DOHH2 (cell line): Measurements from ENCODE around the gene MACROD2.

Source experiments
- H3F3A ChIP-seq: fragments of 200-600 bp; sonication (generic), shearing (Covaris generic); 2 replicates; pipeline ENCODE4 v1.6.0; 2016; ENCODE audit warnings: antibody characterized with exemption, mild to moderate bottlenecking; ENCODE audit not compliant: control insufficient read depth, insufficient read depth
- H3K27ac ChIP-seq: fragments of 200-600 bp; sonication (generic); 2 replicates; pipeline ENCODE4 v1.5.1; 2014; ENCODE audit warnings: low read depth, mild to moderate bottlenecking, low read length, moderate library complexity
- H3K27me3 ChIP-seq: fragments of 200-600 bp; sonication (generic); 2 replicates; pipeline ENCODE4 v1.6.1; 2014; ENCODE audit warnings: mild to moderate bottlenecking, low read length, mixed read lengths; ENCODE audit not compliant: control insufficient read depth
- H3K36me3 ChIP-seq: fragments of 200-600 bp; sonication (generic); 2 replicates; pipeline ENCODE4 v1.6.1; 2014; ENCODE audit warnings: mild to moderate bottlenecking, low read length, moderate library complexity, mixed read lengths; ENCODE audit not compliant: control insufficient read depth
- H3K4me1 ChIP-seq: fragments of 200-600 bp; sonication (generic); 2 replicates; pipeline ENCODE4 v1.6.1; 2014; ENCODE audit warnings: mild to moderate bottlenecking, low read length, mixed read lengths; ENCODE audit not compliant: control insufficient read depth
- H3K4me2 ChIP-seq: fragments of 200-600 bp; sonication (generic); 2 replicates; pipeline ENCODE4 v1.6.0; 2014; ENCODE audit warnings: mild to moderate bottlenecking, low read length, moderate library complexity
- H3K4me3 ChIP-seq: fragments of 200-600 bp; sonication (generic); 2 replicates; pipeline ENCODE4 v1.5.1; 2014; ENCODE audit warnings: mild to moderate bottlenecking, low read length, mixed read lengths
- H3K79me2 ChIP-seq: fragments of 200-600 bp; sonication (generic); 2 replicates; pipeline ENCODE4 v1.6.1; 2014; ENCODE audit warnings: mild to moderate bottlenecking, low read length, mixed read lengths; ENCODE audit not compliant: control insufficient read depth
- H3K9me2 ChIP-seq: fragments of 200-600 bp; sonication (generic); replicated peaks from 2 replicates; pipeline ENCODE4 v1.6.1; 2014; ENCODE audit warnings: mild to moderate bottlenecking, low read length, mixed read lengths; ENCODE audit not compliant: control insufficient read depth
- H3K9me3 ChIP-seq: fragments of 200-600 bp; sonication (generic); 2 replicates; pipeline ENCODE4 v1.6.1; 2014; ENCODE audit warnings: antibody characterized with exemption, low read length, mixed read lengths; ENCODE audit not compliant: control insufficient read depth, insufficient read depth
- H4K20me1 ChIP-seq: fragments of 200-600 bp; sonication (generic); 2 replicates; pipeline ENCODE4 v1.6.0; 2014; ENCODE audit warnings: low read depth, mild to moderate bottlenecking, antibody characterized with exemption, low read length, moderate library complexity; ENCODE audit not compliant: control insufficient read depth, insufficient read depth
- EZH2phosphoT487 ChIP-seq: fragments of 200-600 bp; sonication (generic); IDR thresholded peaks from 2 replicates; pipeline ENCODE4 v1.6.1; 2017; ENCODE audit warnings: borderline replicate concordance, mild to moderate bottlenecking, antibody characterized with exemption, low read length, moderate library complexity, mixed read lengths
- TF ChIP-seq, protein P1 (sequence below): fragments of 200-600 bp; sonication (generic); IDR thresholded peaks from one replicate; pipeline ENCODE4 v1.5.1; 2014; ENCODE audit warnings: antibody characterized with exemption, mild to moderate bottlenecking, low read depth, low read length; ENCODE audit not compliant: poor library complexity, severe bottlenecking

The MACROD2 gene

DNA sequence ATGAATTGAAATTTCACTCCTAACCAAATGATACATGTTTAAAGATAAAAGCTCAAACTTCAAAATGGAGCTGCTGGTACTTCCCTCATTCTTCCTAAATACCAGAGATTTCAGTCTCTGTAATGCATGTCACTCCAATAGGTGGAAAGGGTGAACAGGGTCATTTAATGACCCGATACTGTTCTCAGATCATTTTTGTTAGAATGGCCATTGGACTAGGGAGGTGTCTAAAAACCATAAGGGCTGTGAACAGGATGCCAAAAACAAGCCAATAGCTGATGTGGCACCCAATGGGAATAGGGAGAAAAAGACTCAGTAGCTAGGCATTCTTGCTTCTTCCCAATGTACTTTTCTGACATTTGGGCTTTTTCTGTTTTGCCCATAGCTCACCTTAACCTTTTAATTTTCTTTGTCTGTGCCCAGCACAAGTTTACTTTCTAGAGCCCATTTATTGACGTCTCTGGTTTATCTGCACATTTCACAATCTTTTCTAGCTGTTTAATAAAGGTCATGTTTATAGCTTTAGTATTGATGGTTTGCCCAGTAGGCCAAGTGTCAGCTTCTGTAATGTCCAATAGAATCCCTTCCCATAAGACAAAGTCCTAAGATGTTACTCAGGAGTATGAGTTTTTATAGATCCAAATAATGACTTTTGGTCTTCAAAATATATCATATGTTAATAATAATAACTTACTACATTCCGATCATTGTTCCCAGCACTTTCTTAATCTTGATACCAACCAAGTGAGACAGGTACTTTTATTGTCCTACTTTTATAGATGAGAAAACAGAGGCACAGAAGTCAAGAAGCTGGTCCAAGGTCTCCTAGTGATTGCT lies 366.4 kb downstream of the MACROD2 start:
- H3K79me2 ChIP-seq = no peaks in the 10 kb centered on the region
- TF ChIP-seq, protein P1, sequence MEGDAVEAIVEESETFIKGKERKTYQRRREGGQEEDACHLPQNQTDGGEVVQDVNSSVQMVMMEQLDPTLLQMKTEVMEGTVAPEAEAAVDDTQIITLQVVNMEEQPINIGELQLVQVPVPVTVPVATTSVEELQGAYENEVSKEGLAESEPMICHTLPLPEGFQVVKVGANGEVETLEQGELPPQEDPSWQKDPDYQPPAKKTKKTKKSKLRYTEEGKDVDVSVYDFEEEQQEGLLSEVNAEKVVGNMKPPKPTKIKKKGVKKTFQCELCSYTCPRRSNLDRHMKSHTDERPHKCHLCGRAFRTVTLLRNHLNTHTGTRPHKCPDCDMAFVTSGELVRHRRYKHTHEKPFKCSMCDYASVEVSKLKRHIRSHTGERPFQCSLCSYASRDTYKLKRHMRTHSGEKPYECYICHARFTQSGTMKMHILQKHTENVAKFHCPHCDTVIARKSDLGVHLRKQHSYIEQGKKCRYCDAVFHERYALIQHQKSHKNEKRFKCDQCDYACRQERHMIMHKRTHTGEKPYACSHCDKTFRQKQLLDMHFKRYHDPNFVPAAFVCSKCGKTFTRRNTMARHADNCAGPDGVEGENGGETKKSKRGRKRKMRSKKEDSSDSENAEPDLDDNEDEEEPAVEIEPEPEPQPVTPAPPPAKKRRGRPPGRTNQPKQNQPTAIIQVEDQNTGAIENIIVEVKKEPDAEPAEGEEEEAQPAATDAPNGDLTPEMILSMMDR = no peak
- no peak for TF ChIP-seq EZH2phosphoT487
- H3K4me3 ChIP-seq = no peak overlapping the region
- no peaks in the 10 kb centered on the region for H3K36me3 ChIP-seq
- H3F3A ChIP-seq = no peaks in the 10 kb centered on the region
- H3K9me2 ChIP-seq = no peaks in the 10 kb centered on the region
- no peaks in the 10 kb centered on the region for H4K20me1 ChIP-seq
- H3K27me3 ChIP-seq = no peaks in the 10 kb centered on the region
- no peaks in the 10 kb centered on the region for H3K4me1 ChIP-seq
- H3K27ac ChIP-seq = no peak overlapping the region
- no peaks in the 10 kb centered on the region for H3K9me3 ChIP-seq
- no peak overlapping the region for H3K4me2 ChIP-seq

DNA sequence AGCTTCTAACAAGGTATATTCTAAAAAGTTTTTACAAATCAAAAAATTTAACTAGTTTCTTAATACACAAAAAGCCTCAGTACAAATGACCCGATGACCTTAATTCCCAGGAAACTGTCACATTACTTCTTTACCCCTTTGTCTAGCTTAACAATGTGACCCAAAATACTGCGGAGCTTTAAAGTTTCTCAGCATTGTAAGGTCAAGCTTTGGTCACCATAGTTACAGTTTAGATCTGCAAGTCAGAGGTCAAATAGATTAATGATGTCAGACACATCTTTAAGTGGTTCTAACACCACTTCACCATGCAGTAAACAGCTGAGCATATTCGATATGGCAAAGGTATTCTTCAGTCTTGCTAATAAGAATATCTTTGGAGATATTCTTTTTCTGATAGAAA lies 378.9 kb downstream of the MACROD2 start:
- H3K79me2 ChIP-seq = no peaks in the 10 kb centered on the region
- H3F3A ChIP-seq = no peaks in the 10 kb centered on the region
- H3K4me2 ChIP-seq = no peak overlapping the region
- no peaks in the 10 kb centered on the region for H3K4me1 ChIP-seq
- H3K36me3 ChIP-seq = no peaks in the 10 kb centered on the region
- TF ChIP-seq EZH2phosphoT487 = no peak
- TF ChIP-seq, protein P1 = no peak
- no peak overlapping the region for H3K4me3 ChIP-seq
- H3K27ac ChIP-seq = no peak overlapping the region
- no peaks in the 10 kb centered on the region for H3K9me2 ChIP-seq
- no peaks in the 10 kb centered on the region for H4K20me1 ChIP-seq
- H3K27me3 ChIP-seq = no peaks in the 10 kb centered on the region
- H3K9me3 ChIP-seq = no peaks in the 10 kb centered on the region

DNA sequence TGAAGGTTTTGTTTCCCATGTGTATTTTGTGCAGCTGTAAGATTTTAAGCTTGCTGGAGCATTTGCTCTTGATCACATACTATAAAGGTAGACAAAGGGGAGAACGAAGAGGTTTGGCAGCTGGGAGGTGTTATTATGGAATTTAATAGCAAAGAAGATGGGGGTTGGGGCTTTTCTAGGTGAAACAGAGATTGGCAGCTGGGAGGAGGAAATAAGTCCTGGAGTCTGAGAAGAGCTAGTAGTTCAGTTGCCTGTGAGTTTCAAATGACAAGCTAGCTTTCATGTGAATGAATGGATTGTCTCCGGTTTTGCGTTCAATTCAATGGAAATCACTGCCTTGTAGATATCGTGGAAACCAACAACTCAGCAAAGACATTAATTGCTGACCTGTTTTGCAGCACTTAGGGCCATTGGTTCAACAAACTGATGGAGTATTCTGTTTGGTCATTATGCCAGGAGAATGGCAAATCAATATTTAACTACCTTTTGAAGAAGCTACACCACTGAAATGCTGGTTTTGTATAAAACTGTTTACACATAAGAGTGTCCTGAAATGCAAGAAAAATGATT lies 380.2 kb downstream of the MACROD2 start:
- no peak overlapping the region for H3K4me3 ChIP-seq
- TF ChIP-seq, protein P1 = no peak
- no peaks in the 10 kb centered on the region for H3K36me3 ChIP-seq
- H3K27me3 ChIP-seq = no peaks in the 10 kb centered on the region
- no peak overlapping the region for H3K4me2 ChIP-seq
- no peaks in the 10 kb centered on the region for H3K4me1 ChIP-seq
- no peaks in the 10 kb centered on the region for H3F3A ChIP-seq
- no peaks in the 10 kb centered on the region for H3K79me2 ChIP-seq
- no peaks in the 10 kb centered on the region for H3K9me3 ChIP-seq
- H3K27ac ChIP-seq = no peak overlapping the region
- no peaks in the 10 kb centered on the region for H4K20me1 ChIP-seq
- H3K9me2 ChIP-seq = no peaks in the 10 kb centered on the region
